ENCODE results near the gene STK11.

The STK11 gene

DNA sequence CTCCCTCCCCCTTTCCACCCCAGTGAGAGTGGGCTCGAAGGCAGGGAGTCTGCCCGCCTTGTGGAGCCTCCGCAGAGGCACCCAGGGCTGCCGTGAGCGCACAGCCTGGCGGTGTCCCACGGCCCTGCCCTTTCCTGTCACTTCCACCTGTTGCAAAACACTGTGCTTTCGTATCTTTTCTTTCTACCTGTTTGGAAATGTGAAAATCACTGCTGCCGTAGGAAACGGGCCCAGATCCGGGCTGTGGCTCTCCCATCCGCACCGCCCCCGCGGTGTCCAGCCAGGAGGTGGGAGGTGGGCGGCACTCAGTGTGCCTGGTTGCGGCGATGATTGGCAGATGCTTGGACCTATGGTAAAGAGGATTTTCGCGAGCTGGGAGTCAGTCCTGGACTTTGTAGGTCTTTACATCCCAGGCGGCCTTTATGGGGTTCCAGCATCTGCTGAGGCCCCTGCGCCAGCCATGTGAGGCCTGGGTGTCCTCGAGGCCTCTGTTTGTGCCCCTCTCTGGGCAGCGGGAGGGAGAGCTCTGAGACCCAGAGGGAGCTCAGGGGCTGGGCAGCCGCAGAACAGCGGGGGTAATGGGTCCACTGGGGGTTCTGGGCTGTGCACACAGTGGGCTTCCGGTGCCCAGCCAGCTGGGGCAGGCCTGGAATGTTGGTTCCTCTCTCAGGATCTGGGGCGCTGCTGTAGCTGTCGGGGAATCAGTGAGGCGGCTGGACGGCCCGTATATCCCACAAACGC lies 6.1 kb downstream of the STK11 start:
- no peak for DNase-seq

DNA sequence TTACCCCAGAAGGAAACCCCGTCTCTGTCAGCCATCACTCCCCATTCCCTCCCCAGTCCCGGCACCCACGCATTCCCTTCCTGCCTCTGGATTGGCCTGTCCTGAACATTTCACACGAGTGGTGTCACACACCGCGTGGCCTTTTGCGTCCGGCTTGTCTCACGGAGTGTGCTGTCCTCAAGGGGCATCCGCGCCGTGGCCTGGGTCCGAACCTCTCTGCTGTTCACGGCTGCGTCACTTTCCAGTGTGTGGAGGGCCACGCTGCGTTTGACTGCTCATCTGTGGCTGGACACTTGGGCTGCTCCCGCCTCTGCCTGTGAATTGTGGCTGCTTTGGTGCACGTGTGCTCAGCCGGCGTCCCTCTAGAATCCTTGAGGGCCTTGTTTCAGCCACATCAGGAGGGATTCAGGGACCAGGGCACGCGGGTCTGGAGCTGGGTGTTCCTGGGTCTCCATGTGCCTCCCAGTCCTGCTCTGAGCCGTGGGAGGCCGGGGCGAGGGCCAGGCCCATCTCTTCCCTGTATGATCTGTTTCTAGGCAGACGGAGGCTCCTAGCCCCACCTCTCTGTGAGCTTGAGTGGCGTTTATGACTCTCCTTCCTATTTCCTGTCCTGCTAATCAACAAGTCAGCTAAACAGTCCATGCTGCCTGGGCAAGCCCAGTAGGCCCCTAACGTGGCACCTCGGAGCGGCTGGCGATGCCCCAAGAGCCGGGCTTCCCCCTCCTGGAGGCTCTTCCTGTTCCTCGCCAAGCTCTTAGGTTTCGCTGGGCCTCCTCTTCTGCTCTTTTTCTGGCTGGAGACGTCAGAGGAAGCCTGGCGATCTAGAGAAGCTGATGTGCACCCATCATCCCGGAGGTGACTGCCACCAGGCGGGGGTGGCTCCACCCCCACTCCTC lies 8.1 kb downstream of the STK11 start:
- no peak for DNase-seq

DNA sequence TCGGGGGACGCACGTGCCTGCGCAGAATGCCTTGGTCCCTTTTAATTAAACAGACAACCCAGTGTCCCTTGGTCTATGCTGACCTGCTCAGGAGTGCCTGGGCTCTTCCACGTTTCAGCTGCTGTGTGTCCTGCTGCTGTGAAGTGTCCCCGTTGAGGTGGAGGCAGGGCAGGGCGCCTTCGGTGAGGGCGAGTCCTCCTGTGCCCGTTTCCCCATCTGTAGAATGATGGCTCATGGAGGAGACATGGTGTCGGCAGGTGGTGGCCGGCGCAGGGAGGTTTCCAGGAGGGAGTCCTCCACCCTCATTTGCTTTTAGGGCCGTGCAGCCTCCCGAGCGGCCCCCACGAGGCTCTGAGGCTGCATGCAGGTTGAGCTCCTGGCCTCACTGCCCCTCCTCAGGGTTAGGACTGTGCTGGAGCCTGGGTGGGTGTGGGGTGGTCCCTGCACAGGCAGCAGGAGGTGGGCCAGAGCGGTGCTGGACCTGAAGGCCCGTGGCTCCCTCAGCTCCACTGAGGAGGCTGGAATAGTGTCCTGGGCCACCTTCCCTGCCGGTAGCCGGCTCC lies 8.8 kb downstream of the STK11 start:
- no peak for DNase-seq

DNA sequence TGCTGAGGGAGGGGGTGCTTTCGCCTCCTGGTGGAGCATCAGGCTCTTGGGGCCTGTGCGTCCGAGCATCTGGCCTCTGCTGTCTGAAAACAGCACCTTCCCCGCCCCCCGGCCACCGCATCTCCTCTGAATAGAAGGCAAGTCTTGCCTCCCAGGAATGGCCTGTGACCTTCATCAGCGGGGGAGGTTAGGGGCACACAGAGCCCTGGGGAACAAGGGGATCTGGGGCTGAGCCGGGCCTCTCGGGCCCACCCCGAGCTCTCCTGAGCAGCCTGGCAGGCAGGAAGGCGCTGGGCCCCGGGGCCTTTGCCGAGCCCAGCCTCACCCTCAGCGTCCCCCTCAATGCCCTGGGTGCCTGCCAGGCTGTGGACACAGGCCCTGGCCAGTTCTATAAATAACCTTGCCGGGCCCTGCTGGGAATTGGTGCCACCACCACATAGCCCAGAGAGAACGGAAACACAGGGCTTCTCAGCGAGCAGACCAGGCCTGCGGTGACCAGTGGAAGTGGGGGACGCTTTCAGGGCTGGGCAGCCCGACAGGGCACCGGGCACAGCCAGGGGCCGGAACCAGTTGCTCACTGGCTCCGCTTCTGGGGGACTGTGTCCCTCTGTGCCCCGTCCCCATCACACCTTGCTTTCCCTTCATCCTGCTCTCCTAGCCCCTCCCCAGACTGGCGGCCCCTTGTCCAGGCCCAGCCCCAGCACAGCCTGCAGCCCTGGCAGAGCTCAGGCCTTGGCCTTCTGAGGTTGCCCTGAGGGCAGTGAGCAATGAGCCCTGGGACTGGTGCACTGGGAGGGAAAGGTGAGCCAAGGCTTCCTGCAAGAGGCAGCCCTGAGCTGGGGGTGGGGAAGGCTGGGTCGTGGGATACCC lies 9.5 kb downstream of the STK11 start:
- DNase-seq: no peak

DNA sequence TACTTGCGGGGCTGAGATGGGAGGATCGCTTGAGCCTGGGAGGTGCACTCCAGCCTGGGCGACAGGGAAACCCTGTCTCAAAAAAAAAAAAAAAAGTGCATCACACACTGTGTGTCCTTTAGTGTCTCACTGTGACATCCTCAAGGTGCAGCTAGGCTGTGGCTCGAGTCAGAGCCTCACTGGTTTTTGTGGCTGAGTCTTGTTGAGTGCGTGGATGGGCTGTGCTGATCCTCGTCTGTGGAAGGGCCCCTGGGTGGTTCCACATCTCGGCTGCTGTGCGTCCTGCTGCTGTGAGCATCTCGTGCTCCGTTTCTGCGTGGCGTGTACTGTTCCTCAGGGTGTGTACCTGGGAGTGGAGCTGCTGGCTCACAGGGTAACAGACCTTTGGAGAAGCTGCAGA lies 11.2 kb downstream of the STK11 start:
- DNase-seq: no peak

DNA sequence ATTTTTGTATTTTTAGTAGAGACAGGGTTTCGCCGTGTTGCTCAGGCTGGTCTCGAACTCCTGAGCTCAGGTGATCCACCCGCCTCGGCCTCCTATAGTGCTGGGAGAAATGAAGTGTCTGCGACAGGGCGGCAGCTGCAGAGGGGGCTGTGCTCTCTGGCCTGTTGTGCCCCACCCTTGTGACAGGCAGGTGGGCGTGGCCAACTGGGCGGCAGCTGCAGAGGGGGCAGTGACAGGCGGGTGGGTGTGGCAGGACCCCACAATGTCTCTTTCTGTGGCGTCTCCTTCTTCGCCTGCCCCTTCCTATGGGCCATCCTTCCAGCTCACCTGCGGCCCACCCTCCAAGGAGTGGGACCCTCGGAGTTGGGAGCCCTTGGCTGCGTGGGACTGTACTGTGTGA lies 11.8 kb downstream of the STK11 start:
- DNase-seq: no peak

DNA sequence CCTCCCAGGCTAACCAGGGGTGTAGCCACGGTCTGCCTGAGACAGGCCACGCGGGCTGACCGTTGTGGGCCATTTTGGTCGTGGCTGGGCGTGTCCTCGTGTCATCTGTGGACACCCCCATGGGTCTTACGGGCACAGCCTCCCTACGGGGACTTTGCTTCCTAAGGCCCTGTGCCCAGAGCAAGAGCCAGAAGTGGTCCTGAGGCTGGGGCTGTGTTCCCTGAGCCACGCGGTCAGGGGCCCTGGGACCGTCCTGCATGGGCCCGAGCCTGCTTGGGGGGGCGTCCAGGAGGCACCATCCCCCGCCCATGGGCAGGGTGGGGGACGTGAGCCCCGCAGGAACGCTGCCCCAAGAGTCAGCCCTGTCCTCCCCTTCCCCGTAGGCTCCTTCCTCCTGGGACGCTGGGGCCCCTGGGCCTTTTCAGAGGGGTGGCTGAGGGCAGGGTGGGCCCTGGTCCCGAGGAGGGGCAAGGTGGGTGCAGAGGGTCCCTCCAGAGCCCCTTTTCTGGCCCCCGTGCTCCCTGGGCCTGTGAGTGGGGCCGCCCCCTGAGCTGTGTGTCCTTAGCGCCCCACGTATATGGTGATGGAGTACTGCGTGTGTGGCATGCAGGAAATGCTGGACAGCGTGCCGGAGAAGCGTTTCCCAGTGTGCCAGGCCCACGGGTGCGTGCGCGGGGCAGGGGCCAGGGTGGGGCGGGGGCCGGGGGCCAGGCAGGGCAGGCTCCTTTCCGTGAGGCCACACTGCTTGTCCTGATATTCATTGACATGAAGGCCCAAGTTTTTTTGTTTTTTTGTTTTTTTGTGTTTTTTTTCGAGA lies 13.4 kb downstream of the STK11 start:
- DNase-seq: no peak

DNA sequence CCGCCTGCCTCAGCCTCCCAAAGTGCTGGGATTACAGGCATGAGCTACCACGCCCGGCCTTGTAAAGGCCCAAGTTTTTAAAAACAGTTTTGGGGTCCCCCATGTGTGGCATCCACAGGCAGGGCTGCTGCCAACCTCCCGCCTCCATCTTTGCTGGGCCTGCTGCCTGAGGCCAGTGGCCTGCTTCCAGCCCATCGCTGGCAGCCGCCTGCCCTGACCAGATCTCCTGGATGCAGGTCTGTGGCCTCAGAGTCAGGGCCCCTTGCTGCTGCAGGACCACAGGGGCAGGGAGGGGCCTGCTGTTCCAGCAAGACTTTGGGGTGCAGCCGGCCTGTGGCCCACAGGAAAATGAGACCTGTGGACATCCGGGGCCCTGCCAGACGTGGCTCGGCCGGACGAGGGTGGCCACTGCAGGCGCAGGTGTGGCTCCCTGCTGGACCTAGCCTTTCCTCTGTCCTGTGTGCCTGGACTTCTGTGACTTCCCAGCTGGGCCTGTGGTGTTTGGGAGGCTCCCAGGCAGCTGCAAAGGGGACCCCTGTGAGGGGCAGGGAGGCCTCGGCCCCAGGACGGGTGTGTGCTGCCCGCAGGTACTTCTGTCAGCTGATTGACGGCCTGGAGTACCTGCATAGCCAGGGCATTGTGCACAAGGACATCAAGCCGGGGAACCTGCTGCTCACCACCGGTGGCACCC lies 14.4 kb downstream of the STK11 start:
- DNase-seq: no peak

DNA sequence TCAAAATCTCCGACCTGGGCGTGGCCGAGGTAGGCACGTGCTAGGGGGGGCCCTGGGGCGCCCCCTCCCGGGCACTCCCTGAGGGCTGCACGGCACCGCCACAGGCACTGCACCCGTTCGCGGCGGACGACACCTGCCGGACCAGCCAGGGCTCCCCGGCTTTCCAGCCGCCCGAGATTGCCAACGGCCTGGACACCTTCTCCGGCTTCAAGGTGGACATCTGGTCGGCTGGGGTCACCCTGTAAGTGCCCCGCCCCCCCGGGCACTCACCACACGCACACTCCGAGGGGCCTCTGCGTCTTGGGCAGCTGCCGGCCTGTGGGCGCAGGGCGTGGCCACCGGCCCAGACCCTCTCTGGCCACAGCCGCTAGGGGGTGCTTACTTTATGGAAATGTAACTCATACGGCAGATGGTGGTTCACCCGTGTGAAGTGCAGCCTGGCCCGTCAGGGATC lies 14.9 kb downstream of the STK11 start:
- peak; percentile 29 for DNase-seq

DNA sequence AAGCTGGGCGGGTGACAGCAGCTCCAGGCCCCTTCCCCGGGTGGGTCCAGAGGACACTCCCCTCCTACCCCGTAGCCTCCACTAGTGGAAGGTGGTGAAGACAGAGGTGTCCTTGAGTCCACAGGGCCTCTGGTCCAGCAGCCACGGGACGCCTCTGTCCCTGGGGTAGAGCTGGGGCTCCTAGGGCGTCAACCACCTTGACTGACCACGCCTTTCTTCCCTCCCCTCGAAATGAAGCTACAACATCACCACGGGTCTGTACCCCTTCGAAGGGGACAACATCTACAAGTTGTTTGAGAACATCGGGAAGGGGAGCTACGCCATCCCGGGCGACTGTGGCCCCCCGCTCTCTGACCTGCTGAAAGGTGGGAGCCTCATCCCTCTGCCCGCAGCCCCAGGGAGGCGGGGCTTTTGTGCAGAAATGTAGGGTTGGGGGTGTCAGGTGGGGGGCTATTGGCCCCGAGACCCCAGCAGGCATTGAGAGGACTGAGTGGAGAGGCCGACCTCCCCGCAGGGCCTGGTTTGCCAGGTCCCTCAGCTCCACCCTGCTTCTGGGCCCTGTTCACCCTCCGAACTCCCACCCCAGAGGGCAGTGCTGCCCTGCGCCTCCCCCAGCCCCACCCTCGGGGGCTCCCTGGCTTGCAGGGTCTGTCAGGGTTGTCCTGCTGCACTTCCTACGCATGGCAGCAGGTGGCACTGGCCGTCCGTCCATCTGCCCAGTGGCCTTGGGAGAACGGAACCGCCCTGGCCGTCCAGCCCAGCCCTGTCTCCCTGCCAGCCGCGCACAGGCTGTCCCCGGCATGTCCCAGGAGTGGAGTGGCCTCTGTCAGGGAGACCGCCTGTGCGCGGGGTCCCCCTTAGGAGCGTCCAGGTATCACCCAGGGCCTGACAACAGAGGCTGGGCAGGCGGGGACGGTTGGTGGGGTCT lies 15.7 kb downstream of the STK11 start:
- no peak for DNase-seq

DNA sequence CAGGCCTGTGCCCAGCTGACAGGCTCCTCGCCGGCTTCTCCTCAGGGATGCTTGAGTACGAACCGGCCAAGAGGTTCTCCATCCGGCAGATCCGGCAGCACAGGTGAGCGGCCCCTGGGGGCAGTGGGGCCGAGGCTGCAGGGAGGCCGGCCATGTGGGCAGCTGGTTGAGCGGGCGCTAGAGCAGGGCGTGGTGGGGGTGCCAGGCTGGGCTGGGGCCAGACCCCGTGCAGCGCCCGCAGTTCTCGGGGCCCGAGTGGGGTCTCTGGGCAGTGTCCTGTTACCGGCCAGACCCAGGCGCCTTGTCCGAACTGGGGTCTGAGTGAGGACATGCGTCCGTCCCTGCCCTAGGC lies 16.3 kb downstream of the STK11 start:
- no peak for DNase-seq

DNA sequence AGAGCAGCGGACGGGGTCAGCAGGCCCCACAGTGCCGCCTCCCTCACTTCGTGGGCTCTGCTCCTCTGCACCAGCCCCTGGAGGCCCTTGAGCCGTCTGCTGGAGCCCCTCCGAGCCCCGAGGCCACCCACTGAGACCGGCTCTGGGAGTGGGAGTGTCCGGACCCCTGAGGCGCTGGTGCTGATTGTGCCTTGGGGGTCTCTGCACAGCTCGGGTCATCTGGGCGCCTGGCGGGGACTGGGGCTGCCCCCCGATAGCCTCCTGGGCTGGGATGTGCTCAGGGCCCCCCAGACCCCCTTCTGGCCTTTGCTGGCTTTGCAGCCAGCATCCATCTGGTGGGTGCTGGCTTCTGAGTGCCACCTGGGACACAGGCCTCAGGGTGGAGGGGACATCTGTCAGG lies 16.8 kb downstream of the STK11 start:
- no peak for DNase-seq

DNA sequence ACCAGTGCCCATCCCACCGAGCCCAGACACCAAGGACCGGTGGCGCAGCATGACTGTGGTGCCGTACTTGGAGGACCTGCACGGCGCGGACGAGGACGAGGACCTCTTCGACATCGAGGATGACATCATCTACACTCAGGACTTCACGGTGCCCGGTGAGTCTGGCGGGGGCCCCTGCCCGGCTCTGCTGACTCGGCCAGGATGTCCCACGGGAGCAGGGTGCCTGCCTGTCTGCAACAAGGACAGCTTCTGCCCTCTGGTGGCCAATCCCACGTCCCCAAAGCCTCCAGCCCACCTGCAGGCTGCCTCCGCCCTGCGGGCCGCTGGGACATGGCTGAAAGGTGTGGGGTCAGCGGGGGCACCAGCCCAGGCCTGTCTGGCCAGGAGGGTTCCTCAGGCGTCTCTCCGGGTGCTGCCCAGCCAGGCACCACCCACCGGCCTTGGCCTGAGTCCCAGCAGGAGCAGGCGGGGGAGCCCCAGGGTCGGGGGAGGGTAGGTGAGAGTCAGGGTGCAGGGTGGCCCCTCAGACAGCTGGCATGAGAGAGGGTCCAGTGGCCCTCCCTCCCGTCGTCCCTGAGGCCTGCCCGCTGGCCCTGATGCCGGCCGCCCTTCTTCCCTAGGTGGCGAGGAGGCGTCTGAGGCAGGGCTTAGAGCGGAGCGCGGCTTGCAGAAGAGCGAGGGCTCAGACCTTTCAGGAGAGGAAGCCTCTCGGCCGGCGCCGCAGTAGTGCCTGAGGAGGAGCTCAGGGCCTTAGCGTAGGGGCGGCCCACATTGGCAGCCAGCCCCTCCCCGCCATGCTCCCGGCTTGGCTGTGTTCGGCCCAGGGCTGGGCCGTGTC lies 17.7 kb downstream of the STK11 start:
- DNase-seq: no peak

DNA sequence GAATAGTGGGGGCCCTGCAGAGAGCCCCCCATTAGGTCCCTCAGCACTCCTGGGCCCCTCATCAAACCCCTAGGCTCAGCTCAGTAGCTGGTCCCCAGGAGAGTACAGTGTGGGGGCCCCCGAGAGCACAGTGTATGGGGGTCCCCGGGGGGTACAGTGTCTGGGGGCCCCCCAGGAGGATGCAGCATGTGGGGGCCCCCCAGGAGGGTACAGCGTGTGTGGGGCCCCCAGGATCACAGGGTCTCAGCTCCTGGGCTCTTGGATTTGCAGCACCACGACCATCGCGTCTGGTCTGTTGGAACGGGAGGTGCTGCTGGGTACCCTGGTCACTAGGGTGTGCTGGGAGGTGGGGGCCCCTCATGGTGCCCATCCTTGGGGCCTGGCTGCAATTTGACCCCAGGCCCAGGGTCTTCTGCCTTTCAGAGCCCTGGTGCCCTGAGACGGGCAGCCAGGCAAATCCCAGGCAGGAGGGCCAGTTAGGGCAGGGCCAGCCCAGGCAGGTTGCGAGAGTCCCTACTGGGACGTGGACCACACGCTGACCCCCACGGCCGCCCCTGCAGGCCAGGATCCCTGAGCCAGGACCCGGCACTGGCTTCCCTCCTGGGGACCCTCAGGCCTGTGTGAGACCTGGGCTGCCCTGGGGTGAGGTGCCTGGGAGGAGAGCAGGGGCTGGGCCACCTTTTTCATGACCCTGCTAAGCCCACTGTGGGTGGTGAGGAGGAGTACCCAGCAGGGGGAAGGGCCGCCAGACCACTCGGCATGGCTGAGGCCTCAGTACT lies 18.7 kb downstream of the STK11 start:
- DNase-seq: no peak

DNA sequence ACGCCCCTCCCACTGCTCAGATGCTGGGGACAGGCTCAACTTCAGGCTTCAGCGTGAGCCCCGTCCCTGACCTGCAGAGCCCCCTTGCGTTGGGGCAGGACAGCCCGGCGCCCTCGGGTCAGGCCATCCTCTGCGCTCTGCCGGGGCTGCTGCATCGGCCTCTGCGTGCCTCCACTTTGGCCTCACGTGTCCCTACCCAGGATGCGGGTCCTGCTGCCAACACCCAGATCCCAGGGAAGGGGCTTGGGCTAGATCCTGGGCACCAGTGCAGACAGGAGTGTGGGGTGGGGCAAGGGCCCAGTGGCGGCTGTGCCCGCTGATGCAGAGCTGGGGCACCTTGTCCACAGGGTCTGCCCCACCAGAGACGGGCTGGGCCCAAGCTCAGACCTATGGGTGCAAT lies 19.3 kb downstream of the STK11 start:
- no peak for DNase-seq

DNA sequence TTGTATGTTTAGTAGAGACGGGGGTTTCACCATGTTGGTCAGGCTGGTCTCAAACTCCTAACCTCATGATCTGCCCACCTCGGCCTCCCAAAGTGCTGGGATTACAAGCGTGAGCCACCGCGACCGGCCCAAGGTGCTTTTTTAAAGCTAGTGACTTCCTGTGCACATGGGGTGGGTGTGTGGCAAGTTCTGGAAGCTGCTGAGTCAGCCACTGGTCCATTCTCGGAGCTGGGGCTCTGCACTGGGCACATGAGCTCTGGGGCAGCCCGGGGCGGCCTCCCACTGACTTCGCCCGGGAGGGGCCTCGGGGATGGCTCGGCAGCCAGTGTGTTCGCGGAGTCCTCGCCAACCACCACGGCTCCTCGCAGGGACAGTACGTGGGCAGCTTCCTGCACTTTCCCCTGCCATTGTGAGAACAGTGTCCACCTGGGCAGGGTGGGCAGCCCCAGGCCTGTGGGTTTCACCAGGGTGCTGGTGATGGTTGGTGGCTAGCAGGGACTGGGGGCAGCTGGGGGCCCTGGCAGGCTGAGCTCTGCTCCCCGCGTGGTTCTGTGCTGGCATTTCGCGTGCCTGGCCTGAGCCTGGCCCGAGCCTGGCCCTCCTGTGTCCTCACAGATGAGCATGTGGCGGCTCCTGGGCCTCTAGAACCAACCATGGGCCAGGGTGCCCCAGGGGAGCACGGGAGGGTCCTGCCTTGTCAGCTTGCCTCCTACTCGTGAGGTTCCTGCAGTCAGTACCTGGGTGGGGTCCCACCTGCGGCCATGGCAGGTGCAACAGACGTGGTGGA lies 20.1 kb downstream of the STK11 start:
- no peak for DNase-seq

DNA sequence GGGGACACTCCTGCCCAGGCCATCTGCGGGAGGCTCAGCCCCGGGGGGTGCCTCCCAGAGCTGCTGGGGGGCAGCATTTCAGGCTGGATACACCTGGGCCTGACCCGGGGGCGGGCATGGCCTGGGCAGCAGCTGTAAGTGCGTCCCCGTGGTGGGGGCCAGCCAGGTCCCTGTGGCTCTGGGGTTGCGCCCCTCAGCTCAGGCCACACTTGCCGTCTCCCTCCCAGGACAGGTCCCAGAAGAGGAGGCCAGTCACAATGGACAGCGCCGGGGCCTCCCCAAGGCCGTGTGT lies 20.6 kb downstream of the STK11 start:
- no peak for DNase-seq
